Right lobe of liver (tissue), 4 donors: ENCODE measurements around the gene CDK11B.

Experiments used
- POLR2A ChIP-seq: fragments of 450-650 bp; IDR thresholded peaks from one replicate; pipeline ENCODE4 v1.6.1; 2017; ENCODE audit warnings: antibody characterized with exemption, mild to moderate bottlenecking
- TF ChIP-seq, protein P1 (sequence below), 4 donors: fragments of 200-600 bp in 3 of 4; fragments of 450-650 bp in 1 of 4; IDR thresholded peaks; one replicate each; pipeline versions ENCODE4 v1.5.1 to v1.8.0; 2016 to 2022; ENCODE audit warnings: antibody characterized with exemption in 4 of 4, mild to moderate bottlenecking in 2 of 4
- donor health status: DM: no; HTN: no; CAD: no.
- donor health status: DM: no; HTN: no; CAD: no.
- donor health status: DM: no; HTN: yes; CAD: no.

DNA sequence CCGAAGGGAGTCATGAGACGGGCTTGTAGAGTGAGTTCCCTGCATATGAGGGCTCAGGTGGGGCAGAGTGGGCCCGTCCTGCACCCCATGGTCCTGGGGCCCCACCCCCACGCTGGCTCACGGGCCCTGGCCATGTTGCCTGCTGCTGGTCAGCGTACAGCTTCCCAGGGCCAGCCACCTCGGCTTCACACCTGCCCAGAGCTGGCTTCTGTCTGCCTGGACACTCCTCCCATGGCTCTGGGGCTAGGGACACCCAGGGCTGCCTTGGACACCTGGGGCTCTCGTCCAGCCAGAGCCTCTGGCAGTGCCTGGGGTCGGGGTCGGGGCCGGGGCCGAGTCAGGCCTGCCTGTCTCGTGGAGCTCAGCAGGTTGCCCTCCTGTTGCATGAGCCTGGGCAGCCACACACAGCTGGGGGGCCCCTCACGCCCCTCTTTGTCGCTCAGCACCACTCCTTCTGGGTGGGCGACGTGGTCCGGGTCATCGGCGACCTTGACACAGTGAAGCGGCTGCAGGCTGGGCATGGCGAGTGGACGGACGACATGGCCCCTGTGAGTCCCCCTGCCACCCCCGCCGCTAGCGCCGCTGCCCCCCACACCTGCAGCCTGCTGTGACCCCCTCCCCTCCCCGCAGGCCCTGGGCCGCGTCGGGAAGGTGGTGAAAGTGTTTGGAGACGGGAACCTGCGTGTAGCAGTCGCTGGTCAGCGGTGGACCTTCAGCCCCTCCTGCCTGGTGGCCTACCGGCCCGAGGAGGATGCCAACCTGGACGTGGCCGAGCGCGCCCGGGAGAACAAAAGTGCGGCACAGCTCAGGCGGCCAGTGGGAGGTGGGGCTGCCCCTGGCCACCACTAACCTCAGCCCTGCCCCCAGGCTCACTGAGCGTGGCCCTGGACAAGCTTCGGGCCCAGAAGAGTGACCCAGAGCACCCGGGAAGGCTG lies 32.3 kb downstream of the CDK11B start:
- TF ChIP-seq POLR2A: no peak
- TF ChIP-seq, protein P1, sequence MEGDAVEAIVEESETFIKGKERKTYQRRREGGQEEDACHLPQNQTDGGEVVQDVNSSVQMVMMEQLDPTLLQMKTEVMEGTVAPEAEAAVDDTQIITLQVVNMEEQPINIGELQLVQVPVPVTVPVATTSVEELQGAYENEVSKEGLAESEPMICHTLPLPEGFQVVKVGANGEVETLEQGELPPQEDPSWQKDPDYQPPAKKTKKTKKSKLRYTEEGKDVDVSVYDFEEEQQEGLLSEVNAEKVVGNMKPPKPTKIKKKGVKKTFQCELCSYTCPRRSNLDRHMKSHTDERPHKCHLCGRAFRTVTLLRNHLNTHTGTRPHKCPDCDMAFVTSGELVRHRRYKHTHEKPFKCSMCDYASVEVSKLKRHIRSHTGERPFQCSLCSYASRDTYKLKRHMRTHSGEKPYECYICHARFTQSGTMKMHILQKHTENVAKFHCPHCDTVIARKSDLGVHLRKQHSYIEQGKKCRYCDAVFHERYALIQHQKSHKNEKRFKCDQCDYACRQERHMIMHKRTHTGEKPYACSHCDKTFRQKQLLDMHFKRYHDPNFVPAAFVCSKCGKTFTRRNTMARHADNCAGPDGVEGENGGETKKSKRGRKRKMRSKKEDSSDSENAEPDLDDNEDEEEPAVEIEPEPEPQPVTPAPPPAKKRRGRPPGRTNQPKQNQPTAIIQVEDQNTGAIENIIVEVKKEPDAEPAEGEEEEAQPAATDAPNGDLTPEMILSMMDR (IDR thresholded peaks at IDR 0.05): no peak
